ENCODE data around the gene CCDC61.

DNA sequence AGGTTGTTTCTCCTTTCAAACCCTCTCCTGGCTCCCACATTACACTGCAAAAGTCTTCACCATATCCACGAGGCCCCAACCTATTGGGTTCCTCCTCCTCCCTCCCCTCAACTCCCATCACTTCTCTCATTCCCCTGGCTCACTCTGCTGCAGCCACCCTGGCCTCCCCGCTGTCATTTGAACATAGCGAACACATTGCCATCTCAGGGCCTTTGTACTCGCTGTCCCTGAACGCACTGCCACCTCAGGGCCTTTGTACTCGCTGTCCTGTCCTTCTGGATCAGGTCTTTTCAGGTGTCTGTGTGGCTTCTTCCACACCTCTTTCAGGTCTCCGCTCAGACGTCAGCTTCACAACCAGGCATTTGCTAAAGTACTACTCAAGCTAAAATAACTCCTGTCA, 1.7 kb downstream of the CCDC61 start:
- no peak for TF ChIP-seq EZH2phosphoT487 (IDR thresholded peaks at IDR 0.05; ENCODE audit: borderline replicate concordance, low read length)
- TF ChIP-seq, protein P1, sequence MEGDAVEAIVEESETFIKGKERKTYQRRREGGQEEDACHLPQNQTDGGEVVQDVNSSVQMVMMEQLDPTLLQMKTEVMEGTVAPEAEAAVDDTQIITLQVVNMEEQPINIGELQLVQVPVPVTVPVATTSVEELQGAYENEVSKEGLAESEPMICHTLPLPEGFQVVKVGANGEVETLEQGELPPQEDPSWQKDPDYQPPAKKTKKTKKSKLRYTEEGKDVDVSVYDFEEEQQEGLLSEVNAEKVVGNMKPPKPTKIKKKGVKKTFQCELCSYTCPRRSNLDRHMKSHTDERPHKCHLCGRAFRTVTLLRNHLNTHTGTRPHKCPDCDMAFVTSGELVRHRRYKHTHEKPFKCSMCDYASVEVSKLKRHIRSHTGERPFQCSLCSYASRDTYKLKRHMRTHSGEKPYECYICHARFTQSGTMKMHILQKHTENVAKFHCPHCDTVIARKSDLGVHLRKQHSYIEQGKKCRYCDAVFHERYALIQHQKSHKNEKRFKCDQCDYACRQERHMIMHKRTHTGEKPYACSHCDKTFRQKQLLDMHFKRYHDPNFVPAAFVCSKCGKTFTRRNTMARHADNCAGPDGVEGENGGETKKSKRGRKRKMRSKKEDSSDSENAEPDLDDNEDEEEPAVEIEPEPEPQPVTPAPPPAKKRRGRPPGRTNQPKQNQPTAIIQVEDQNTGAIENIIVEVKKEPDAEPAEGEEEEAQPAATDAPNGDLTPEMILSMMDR (conservative IDR thresholded peaks at IDR 0.05; ENCODE audit: low read depth, low read length), result no peak
- no peak for TF ChIP-seq EZH2 (IDR thresholded peaks at IDR 0.05; ENCODE audit: low read length, unreplicated experiment)

Data from PC-3 (cell line).